ENCODE results near the gene DCAF4L1. TPM values are rescaled to one million over a fixed set of nuclear protein-coding genes. Genes with fewer than 3 reads are reported as not detected.

DCAF4L1 gene
- 0.03 and 0.37 TPM in 2 replicates for total RNA-seq (2014; rRNA removed; shearing (Covaris generic); ENCODE audit: low replicate concordance)

GRCh38 chr4:41981456-41981855 lies at the start of gene DCAF4L1:
Gene DCAF4L1, plus strand, starts transcription at chr4:41981756. Its CDS starts 37 bp downstream, at chr4:41981793.
- no peaks in the 10 kb centered on the region for H3K9me3 ChIP-seq
- H3K4me3 ChIP-seq, result no peak within 1 kb of the TSS
- H3K36me3 ChIP-seq, result no peaks in the 10 kb centered on the region
- H3K27me3 ChIP-seq, result no peaks in the 10 kb centered on the region
- DNase-seq, result no peak

DNA sequence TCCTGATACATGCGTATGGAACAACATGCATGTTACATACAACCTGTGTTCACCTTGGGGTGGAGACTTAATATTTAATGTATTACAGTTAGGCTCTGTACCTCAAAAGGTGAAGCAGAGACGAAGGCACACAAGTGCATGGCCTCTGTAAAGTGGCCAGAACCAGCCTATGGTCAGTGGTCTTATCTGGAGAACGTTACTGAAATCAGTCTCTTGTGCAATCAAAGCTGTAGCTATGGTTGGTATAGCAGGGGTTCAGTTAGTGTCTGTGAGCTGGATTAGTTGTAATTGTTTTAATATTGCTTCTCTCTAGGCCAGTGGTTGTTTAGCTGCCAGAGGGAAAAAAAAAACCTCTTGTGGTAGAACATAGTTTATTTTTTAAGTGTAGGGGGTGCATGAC lies 48.6 kb upstream of the DCAF4L1 start:
- Histone ChIP-seq H3K36me3 (peaks cover 9% of the 10 kb centered on the region), H3K9me3 (no peaks in the 10 kb centered on the region), H3K27me3 (no peaks in the 10 kb centered on the region), H3K4me3 (no peak overlapping the region)
- DNase-seq, result no peak

DNA sequence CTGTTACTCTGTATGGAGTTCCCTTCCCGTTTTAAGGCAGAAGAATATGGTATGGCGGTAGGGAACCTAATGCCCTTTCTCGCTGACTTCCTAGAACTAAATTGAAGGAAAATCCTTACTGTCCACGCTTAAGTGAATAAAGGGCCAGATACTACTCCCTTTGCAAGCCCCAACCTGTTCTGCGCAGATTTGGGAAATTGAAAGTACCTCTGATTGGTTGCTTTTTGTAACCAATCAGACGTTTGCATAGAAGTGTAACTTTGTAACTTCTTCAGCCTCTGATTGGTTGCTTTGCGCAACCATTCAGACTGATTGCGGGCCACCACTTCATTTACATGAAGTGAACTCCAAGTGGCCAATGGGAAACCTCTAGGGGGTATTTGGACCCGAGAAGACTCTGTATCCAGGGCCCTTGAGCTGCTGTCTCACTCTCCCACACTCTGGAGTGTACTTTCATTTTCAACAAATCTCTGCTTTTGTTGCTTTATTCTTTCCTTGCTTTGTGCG lies 47.5 kb upstream of the DCAF4L1 start:
- H3K4me3 ChIP-seq, result no peak overlapping the region
- no peaks in the 10 kb centered on the region for H3K9me3 ChIP-seq
- DNase-seq, result no peak
- H3K36me3 ChIP-seq, result peaks cover 11% of the 10 kb centered on the region
- no peaks in the 10 kb centered on the region for H3K27me3 ChIP-seq

GRCh38 chr4:41934514-41934900 lies 47.0 kb upstream of the DCAF4L1 start:
- H3K4me3 ChIP-seq, result peak overlapping the region; percentile 77
- H3K9me3 ChIP-seq, result no peaks in the 10 kb centered on the region
- no peak for DNase-seq
- H3K36me3 ChIP-seq, result peaks cover 16% of the 10 kb centered on the region
- H3K27me3 ChIP-seq, result no peaks in the 10 kb centered on the region

DNA sequence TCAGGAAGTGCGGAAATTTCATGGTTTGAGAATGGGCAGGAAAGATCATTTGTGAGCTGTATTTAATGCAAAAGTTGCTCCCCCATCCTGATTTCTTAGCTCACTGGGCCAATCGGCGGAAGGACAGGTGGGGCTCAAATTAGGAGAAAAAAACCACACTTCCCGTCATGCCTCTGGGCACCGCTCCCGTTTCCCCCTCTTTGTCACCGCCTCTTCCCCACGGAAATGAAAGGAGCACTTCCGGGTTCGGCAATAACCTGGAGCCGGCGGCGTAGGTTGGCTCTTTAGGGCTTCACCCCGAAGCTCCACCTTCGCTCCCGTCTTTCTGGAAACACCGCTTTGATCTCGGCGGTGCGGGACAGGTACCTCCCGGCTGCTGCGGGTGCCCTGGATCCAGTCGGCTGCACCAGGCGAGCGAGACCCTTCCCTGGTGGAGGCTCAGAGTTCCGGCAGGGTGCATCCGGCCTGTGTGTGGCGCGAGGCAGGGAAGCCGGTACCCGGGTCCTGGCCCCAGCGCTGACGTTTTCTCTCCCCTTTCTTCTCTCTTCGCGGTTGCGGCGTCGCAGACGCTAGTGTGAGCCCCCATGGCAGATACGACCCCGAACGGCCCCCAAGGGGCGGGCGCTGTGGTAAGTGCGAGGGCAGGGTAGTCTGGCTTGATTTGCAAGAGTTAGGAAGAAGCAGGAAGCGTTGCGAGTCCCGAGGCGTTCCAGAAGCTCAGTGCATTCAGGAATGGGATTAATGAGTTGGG lies 46.5 kb upstream of the DCAF4L1 start, which contains the start of gene TMEM33:
TSS of gene TMEM33 (plus strand) at position 529 of the 751 bp plus-strand sequence. CDS start at position 585, 56 bp downstream.
- H3K27me3 ChIP-seq, result no peaks in the 10 kb centered on the region
- H3K36me3 ChIP-seq, result peaks cover 18% of the 10 kb centered on the region
- DNase-seq, result peak; percentile 81
- no peaks in the 10 kb centered on the region for H3K9me3 ChIP-seq
- H3K4me3 ChIP-seq, result peak within 1 kb of the TSS; percentile 77

DNA sequence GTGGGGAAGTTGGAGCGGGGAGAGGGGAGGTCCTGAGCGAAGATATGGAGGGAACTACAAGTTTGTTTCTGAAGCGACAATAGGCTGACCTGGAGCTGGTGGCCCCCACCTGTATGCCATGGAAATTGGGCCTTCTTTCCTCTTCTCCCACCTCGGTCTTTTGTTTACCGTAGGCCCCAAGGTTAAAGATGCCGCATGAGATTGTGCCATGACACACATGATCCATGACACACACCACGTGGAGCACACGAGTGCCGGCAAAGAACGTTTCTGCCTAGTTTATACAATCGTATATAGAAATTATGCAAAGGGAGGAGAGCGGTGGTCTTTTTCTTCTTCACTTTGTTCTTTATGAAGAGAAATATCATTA lies 45.9 kb upstream of the DCAF4L1 start:
- peaks cover 20% of the 10 kb centered on the region for H3K36me3 ChIP-seq
- no peaks in the 10 kb centered on the region for H3K9me3 ChIP-seq
- no peaks in the 10 kb centered on the region for H3K27me3 ChIP-seq
- peak overlapping the region; percentile 77 for H3K4me3 ChIP-seq
- peak; percentile 3 for DNase-seq

GRCh38 chr4:41939016-41939626 lies 42.4 kb upstream of the DCAF4L1 start:
- Histone ChIP-seq H3K36me3 (peaks cover 23% of the 10 kb centered on the region), H3K4me3 (no peak overlapping the region), H3K9me3 (no peaks in the 10 kb centered on the region), H3K27me3 (no peaks in the 10 kb centered on the region)
- DNase-seq, result no peak

DNA sequence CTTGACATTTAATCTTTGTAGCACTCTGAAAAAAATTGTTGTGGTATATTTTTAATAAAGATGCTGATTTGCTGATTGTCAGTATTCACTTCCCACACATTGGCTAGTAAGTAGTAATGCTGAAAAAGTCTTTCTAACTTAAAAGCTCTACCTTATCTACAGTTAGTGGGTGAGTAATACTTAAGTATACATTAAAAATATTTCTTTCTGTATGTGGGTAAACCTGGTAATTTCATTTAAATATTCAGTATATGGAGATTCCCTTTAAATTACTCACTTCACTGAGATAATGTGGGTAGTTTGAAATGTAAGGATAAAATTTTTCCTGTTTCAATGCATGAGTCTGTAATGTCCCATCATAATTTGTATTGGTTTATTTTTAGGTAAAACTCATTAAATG lies 40.7 kb upstream of the DCAF4L1 start:
- DNase-seq, result no peak
- Histone ChIP-seq H3K9me3 (no peaks in the 10 kb centered on the region), H3K4me3 (no peak overlapping the region), H3K36me3 (peaks cover 26% of the 10 kb centered on the region), H3K27me3 (no peaks in the 10 kb centered on the region)

DNA sequence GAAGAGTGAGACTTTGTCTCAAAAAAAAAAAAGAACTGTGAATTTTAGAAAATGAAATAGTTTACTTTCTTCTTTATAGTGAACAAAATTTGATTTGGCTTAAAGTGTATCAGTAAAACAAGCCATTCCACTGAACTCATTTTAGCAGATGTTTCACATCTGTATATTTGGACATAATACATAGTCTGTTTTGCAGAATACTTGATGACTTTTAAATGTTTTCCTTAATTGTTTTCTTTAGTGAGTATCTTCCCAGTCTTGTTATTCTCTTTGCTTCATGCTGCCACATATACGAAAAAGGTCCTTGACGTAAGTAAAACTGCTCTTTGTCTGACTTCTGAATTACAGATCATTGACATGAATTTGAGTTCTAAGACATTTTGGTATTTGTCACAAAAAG lies 38.0 kb upstream of the DCAF4L1 start:
- Histone ChIP-seq H3K4me3 (no peak overlapping the region), H3K36me3 (peaks cover 25% of the 10 kb centered on the region), H3K9me3 (no peaks in the 10 kb centered on the region), H3K27me3 (no peaks in the 10 kb centered on the region)
- no peak for DNase-seq

DNA sequence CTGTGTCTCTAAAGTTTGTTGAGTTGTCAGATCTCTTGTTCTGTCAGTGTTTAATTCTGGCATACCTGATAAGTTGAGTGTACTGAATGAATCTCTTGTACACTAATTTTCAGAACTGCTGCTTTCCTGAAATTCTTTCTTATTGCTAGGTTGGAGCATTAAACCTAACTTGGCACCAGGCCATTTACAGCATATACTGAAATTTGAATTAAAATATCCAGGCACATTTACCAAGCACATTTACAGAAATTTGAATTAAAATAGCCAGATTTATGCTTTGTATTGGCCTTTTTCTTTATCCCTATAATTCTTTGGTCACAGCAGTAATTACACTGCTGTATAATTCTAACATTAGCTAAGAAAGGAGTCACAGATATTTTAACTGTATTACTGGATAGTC lies 37.5 kb upstream of the DCAF4L1 start:
- DNase-seq, result no peak
- no peak overlapping the region for H3K4me3 ChIP-seq

DNA sequence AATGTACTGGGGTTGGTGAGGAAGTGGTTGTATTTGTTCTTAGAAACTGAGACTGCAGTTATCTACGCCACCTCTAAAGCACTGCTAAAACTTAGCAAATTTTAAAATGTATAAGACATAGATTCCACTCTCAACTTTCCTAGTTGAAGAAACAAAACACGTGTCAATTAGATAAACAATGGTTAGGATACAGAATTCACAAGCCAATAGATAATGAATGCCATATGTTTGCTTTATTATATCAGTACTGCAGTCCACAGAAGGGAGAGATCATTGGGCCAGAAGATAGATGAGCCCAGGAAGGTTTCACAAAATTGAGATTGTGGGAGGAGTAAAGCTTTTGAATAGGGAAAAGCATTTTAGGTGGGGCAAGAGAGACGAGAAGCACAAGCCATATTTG lies 32.0 kb upstream of the DCAF4L1 start:
- Histone ChIP-seq H3K36me3 (peaks cover 42% of the 10 kb centered on the region), H3K27me3 (no peaks in the 10 kb centered on the region), H3K4me3 (no peak overlapping the region), H3K9me3 (no peaks in the 10 kb centered on the region)
- no peak for DNase-seq

More for the DNA sequence above, 37.5 kb upstream of the DCAF4L1 start:
- peaks cover 22% of the 10 kb centered on the region for H3K36me3 ChIP-seq
- H3K9me3 ChIP-seq, result no peaks in the 10 kb centered on the region
- H3K27me3 ChIP-seq, result no peaks in the 10 kb centered on the region

- no peak for DNase-seq
- H3K9me3 ChIP-seq, result no peaks in the 10 kb centered on the region
- H3K27me3 ChIP-seq, result no peaks in the 10 kb centered on the region
- peaks cover 17% of the 10 kb centered on the region for H3K36me3 ChIP-seq
- no peak overlapping the region for H3K4me3 ChIP-seq
Measured at GRCh38 chr4:41957634-41958033, 23.9 kb upstream of the DCAF4L1 start.

DNA sequence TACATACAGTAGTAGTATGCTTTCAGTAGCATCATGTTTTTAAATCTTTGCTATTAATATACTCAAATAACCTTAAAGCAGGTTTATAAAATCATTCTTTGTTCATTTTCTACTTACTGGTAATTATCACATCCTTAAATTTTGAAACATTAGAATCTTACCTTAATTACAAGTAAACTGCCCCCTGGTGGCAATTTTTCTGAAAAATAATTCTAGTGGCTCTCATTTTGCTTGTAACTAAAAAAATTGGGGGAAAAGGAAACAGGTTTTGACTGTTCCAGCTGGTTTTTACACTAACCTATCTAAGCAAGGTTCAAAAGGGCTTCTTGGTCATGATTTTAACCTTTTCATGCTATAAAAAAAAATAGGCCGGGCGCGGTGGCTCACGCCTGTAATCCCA lies 18.5 kb upstream of the DCAF4L1 start:
- no peak for DNase-seq
- no peak overlapping the region for H3K4me3 ChIP-seq
- no peaks in the 10 kb centered on the region for H3K9me3 ChIP-seq
- no peaks in the 10 kb centered on the region for H3K36me3 ChIP-seq
- no peaks in the 10 kb centered on the region for H3K27me3 ChIP-seq

- no peaks in the 10 kb centered on the region for H3K27me3 ChIP-seq
- no peaks in the 10 kb centered on the region for H3K9me3 ChIP-seq
Measured at GRCh38 chr4:41964401-41964800, 17.2 kb upstream of the DCAF4L1 start.

DNA sequence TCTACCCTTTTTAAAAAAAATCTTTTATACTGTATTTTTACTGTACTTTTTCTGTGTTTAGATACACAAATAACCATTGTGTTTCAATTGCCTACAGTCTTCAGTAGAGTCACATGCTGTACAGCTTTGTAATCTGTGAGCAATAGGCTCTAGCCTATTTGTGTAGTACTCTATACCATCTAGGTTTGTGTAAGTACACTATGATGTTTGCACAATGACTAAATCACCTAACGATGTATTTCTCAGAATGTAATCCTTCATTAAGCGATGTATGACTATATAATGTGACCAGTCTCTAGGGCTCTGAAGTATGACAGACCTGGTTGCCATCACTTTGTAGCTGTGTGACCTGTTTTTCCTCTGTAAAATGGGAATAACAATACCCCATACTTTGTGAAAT lies 14.2 kb upstream of the DCAF4L1 start:
- H3K36me3 ChIP-seq, result no peaks in the 10 kb centered on the region
- no peak overlapping the region for H3K4me3 ChIP-seq
- H3K27me3 ChIP-seq, result no peaks in the 10 kb centered on the region
- H3K9me3 ChIP-seq, result no peaks in the 10 kb centered on the region
- no peak for DNase-seq

More at GRCh38 chr4:41964401-41964800, 17.2 kb upstream of the DCAF4L1 start:
- Histone ChIP-seq H3K4me3 (no peak overlapping the region), H3K36me3 (no peaks in the 10 kb centered on the region)
- no peak for DNase-seq

DNA sequence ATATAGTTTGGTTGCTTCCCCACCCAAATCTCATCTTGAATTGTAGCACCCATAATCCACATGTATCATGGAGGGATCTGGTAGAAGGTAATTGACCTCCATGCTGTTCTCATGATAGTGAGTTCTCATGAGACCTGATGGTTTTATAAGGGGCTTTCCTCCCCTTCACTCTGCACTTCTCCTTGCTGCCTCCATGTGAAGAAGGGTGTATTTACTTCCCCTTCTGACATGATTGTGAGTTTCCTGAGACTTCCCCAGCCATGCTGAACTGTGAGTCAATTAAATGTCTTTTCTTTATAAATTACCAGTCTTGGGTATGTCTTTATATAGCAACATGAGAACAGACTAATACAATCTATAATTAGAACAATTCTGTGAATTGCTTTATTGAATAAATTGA lies 11.9 kb upstream of the DCAF4L1 start:
- no peak for DNase-seq
- H3K9me3 ChIP-seq, result no peaks in the 10 kb centered on the region
- no peaks in the 10 kb centered on the region for H3K27me3 ChIP-seq
- H3K36me3 ChIP-seq, result no peaks in the 10 kb centered on the region
- no peak overlapping the region for H3K4me3 ChIP-seq

- no peak overlapping the region for H3K4me3 ChIP-seq
- H3K27me3 ChIP-seq, result no peaks in the 10 kb centered on the region
- DNase-seq, result no peak
- no peaks in the 10 kb centered on the region for H3K9me3 ChIP-seq
- H3K36me3 ChIP-seq, result no peaks in the 10 kb centered on the region
Measured at GRCh38 chr4:41975341-41975740, 6.2 kb upstream of the DCAF4L1 start.
